Caco-2 (cell line): ENCODE measurements around the gene BABAM2. TPM values are rescaled to one million over a fixed set of nuclear protein-coding genes. Genes with fewer than 3 reads are reported as not detected.

ENCODE experiments used
- BruUV-seq: library from RNA; stranded (reverse); fragments of 400-500 nt; replicated peaks from 2 replicates; lab custom pipeline; 2021; lab: Mats Ljungman, UMichigan
- CTCF ChIA-PET: fragments of 300-600 bp; sonication (Branson Sonifier 250); formaldehyde crosslinking; loops from one replicate; lab custom pipeline; 2022; ENCODE audit warnings: antibody characterized with exemption; lab: Charles Lee
- POLR2A ChIA-PET: fragments of 300-600 bp; sonication (Branson Sonifier 250); formaldehyde crosslinking; loops from one replicate; lab custom pipeline; 2022; ENCODE audit warnings: antibody characterized with exemption; lab: Charles Lee
- DNase-seq, 2 experiments: peaks; one replicate each; pipeline versions ENCODE4 v3.0.0 to v3.0.0-alpha.2; 2020 to 2022
- H3K27me3 ChIP-seq: replicated peaks from 2 replicates; pipeline ENCODE4 v1.6.0; 2011; ENCODE audit warnings: low read length; ENCODE audit not compliant: control insufficient read depth, insufficient read depth
- H3K36me3 ChIP-seq: 2 replicates; pipeline ENCODE4 v1.5.1; 2011; ENCODE audit warnings: low read length; ENCODE audit not compliant: control insufficient read depth, insufficient read depth
- H3K4me1 ChIP-seq: fragments of 250-450 bp; sonication (Bioruptor Pico); 2 replicates; pipeline ENCODE4 v1.5.1; 2020; ENCODE audit warnings: mild to moderate bottlenecking
- H3K4me3 ChIP-seq: 2 replicates; pipeline ENCODE4 v1.5.1; 2011; ENCODE audit warnings: low read depth, mild to moderate bottlenecking, control low read depth, low read length
- H3K9me3 ChIP-seq: fragments of 250-450 bp; sonication (Bioruptor Pico); 2 replicates; pipeline ENCODE4 v1.5.1; 2020; ENCODE audit warnings: mild to moderate bottlenecking, moderate library complexity
- H3K27ac Mint-ChIP-seq: one replicate; pipeline ENCODE4 v1.8.0; 2022; ENCODE audit warnings: mixed read lengths; ENCODE audit not compliant: unreplicated experiment
- H3K27me3 Mint-ChIP-seq: one replicate; pipeline ENCODE4 v1.8.0; 2022; ENCODE audit warnings: mixed read lengths; ENCODE audit not compliant: insufficient read depth, unreplicated experiment
- H3K36me3 Mint-ChIP-seq: one replicate; pipeline ENCODE4 v1.8.0; 2022; ENCODE audit warnings: mild to moderate bottlenecking, mixed read lengths; ENCODE audit not compliant: insufficient read depth, unreplicated experiment
- H3K4me1 Mint-ChIP-seq: one replicate; pipeline ENCODE4 v1.8.0; 2022; ENCODE audit warnings: low read depth, mixed read lengths; ENCODE audit not compliant: unreplicated experiment
- H3K4me3 Mint-ChIP-seq: one replicate; pipeline ENCODE4 v1.8.0; 2022; ENCODE audit warnings: mild to moderate bottlenecking, moderate library complexity, mixed read lengths; ENCODE audit not compliant: unreplicated experiment
- H3K9me3 Mint-ChIP-seq: one replicate; pipeline ENCODE4 v1.8.0; 2022; ENCODE audit warnings: mixed read lengths; ENCODE audit not compliant: unreplicated experiment
- CTCF ChIP-seq, 2 experiments: fragments of 200-600 bp in 1 of 2; IDR thresholded peaks; 1 replicate in 1 of 2; 2 replicates in 1 of 2; pipeline versions ENCODE4 v1.5.1 to v1.8.0; 2011 to 2022; ENCODE audit warnings: antibody characterized with exemption in 1 of 2, control low read depth in 1 of 2, inconsistent platforms in 1 of 2, low read depth in 1 of 2, low read length in 1 of 2, mild to moderate bottlenecking in 1 of 2, moderate library complexity in 1 of 2; ENCODE audit not compliant: insufficient read depth in 1 of 2, severe bottlenecking in 1 of 2, unreplicated experiment in 1 of 2
- intact Hi-C: fragments of 100-400 bp; cut with micrococcal nuclease; formaldehyde crosslinking; loops from one replicate; pipeline ENCODE4 v1.10.0; 2022; ENCODE audit not compliant: unreplicated experiment
- total RNA-seq: library from RNA; stranded (reverse); gene quantifications from 2 replicates; pipeline ENCODE4 v1.2.3, GENCODE V29; 2022

The BABAM2 gene
- total RNA-seq, 1 experiment from 2014 or later = 57.3 TPM

GRCh38 chr2:28165087-28165635 is 274.6 kb downstream of the BABAM2 start:
- Mint-ChIP-seq H3K27ac (no peak overlapping the region), H3K9me3 (no peaks in the 10 kb centered on the region), H3K4me1 (peaks cover 49% of the 10 kb centered on the region), H3K36me3 (peaks cover 7% of the 10 kb centered on the region), H3K4me3 (no peak overlapping the region), H3K27me3 (no peaks in the 10 kb centered on the region)
- Histone ChIP-seq H3K36me3 (0 out of 2 replicates have a peak, but pooled peaks cover 1% of the 10 kb centered on the region), H3K9me3 (no peaks in the 10 kb centered on the region), H3K27me3 (no peaks in the 10 kb centered on the region), H3K4me3 (no peak overlapping the region), H3K4me1 (peaks cover 41% of the 10 kb centered on the region)
- BruUV-seq = no TSS peak
- CTCF ChIA-PET = no interaction called here
- TF ChIP-seq CTCF (IDR thresholded peaks at IDR 0.05; ENCODE audit: insufficient read depth in 1 of 2, low read depth in 1 of 2, low read length in 1 of 2, severe bottlenecking in 1 of 2, unreplicated experiment in 1 of 2) = no peak
- POLR2A ChIA-PET = interaction anchor here (0.7 kb wide), 1 partner anchor 72 kb away, joined by 3 read pairs; no protein-coding TSS in a partner anchor
- DNase-seq = no peak
- intact Hi-C loops = no loop called here

- Mint-ChIP-seq H3K9me3 (no peaks in the 10 kb centered on the region), H3K27ac (no peak overlapping the region), H3K36me3 (peaks cover 7% of the 10 kb centered on the region), H3K27me3 (no peaks in the 10 kb centered on the region), H3K4me1 (peaks cover 44% of the 10 kb centered on the region), H3K4me3 (no peak overlapping the region)
- Histone ChIP-seq H3K4me3 (no peak overlapping the region), H3K36me3 (0 out of 2 replicates have a peak, but pooled peaks cover 1% of the 10 kb centered on the region), H3K4me1 (peaks cover 32% of the 10 kb centered on the region), H3K27me3 (no peaks in the 10 kb centered on the region), H3K9me3 (no peaks in the 10 kb centered on the region)
- BruUV-seq = no TSS peak
- intact Hi-C loops = no loop called here
- POLR2A ChIA-PET = no interaction called here
- TF ChIP-seq CTCF (IDR thresholded peaks at IDR 0.05; ENCODE audit: insufficient read depth in 1 of 2, low read depth in 1 of 2, low read length in 1 of 2, severe bottlenecking in 1 of 2, unreplicated experiment in 1 of 2) = no peak
- CTCF ChIA-PET = no interaction called here
- DNase-seq = no peak
These were observed 276.4 kb downstream of the BABAM2 start for GRCh38 chr2:28166956-28167355.

GRCh38 chr2:28168376-28168775 is 277.8 kb downstream of the BABAM2 start:
- H3K36me3 Mint-ChIP-seq = peaks cover 7% of the 10 kb centered on the region
- H3K4me1 Mint-ChIP-seq = peaks cover 47% of the 10 kb centered on the region
- no peaks in the 10 kb centered on the region for H3K27me3 Mint-ChIP-seq
- H3K4me3 Mint-ChIP-seq = no peak overlapping the region
- Histone ChIP-seq H3K27me3 (no peaks in the 10 kb centered on the region), H3K4me1 (peaks cover 38% of the 10 kb centered on the region), H3K36me3 (0 out of 2 replicates have a peak, but pooled peaks cover 1% of the 10 kb centered on the region), H3K9me3 (no peaks in the 10 kb centered on the region), H3K4me3 (no peak overlapping the region)
- H3K9me3 Mint-ChIP-seq = no peaks in the 10 kb centered on the region
- no peak overlapping the region for H3K27ac Mint-ChIP-seq
- TF ChIP-seq CTCF (IDR thresholded peaks at IDR 0.05; ENCODE audit: insufficient read depth in 1 of 2, low read depth in 1 of 2, low read length in 1 of 2, severe bottlenecking in 1 of 2, unreplicated experiment in 1 of 2) = no peak
- intact Hi-C loops = no loop called here
- ChIA-PET CTCF (interaction anchor here (1.3 kb wide), 1 partner anchor 14 kb away, joined by 4 read pairs; no protein-coding TSS in a partner anchor), POLR2A (no interaction called here)
- no peak for DNase-seq
- BruUV-seq = no TSS peak
